22Rv1 (cell line): ENCODE measurements around the gene ERMP1.

Experiments
- ZFX ChIP-seq: fragments of 450-650 bp; IDR thresholded peaks from 2 replicates; pipeline ENCODE4 v1.6.1; 2017; ENCODE audit warnings: antibody characterized with exemption, borderline replicate concordance
- TF ChIP-seq, protein P1 (sequence below): fragments of 450-650 bp; IDR thresholded peaks from 2 replicates; pipeline ENCODE4 v1.5.1; 2017; ENCODE audit warnings: mild to moderate bottlenecking

DNA sequence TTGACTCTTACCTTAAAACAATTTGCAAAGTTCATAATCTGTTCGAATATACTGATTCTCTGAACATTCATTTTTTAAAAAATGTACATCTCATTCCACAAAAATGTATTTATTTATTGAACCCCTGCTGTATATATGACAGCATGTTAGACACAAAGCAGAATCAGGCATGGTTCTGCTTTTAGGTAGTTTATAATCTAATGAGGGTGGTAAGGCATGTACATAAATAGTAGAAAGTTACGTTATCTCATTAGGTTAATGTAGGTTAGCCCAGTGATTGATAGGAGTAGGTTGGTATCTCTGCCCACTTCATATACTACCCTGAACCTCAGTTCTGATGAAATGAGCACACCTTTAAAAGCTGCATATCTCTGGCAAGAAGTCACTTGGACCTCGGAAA, 89.8 kb downstream of the ERMP1 start:
- TF ChIP-seq, protein P1, sequence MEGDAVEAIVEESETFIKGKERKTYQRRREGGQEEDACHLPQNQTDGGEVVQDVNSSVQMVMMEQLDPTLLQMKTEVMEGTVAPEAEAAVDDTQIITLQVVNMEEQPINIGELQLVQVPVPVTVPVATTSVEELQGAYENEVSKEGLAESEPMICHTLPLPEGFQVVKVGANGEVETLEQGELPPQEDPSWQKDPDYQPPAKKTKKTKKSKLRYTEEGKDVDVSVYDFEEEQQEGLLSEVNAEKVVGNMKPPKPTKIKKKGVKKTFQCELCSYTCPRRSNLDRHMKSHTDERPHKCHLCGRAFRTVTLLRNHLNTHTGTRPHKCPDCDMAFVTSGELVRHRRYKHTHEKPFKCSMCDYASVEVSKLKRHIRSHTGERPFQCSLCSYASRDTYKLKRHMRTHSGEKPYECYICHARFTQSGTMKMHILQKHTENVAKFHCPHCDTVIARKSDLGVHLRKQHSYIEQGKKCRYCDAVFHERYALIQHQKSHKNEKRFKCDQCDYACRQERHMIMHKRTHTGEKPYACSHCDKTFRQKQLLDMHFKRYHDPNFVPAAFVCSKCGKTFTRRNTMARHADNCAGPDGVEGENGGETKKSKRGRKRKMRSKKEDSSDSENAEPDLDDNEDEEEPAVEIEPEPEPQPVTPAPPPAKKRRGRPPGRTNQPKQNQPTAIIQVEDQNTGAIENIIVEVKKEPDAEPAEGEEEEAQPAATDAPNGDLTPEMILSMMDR, result no peak
- TF ChIP-seq ZFX, result no peak
